Right forelimb (tissue), 1 donor: ENCODE data around the gene ARHGAP21.

Experiments
- DNase-seq: peaks from one replicate; pipeline ENCODE4 v3.0.0-alpha.2; 2018

ARHGAP21 gene

DNA sequence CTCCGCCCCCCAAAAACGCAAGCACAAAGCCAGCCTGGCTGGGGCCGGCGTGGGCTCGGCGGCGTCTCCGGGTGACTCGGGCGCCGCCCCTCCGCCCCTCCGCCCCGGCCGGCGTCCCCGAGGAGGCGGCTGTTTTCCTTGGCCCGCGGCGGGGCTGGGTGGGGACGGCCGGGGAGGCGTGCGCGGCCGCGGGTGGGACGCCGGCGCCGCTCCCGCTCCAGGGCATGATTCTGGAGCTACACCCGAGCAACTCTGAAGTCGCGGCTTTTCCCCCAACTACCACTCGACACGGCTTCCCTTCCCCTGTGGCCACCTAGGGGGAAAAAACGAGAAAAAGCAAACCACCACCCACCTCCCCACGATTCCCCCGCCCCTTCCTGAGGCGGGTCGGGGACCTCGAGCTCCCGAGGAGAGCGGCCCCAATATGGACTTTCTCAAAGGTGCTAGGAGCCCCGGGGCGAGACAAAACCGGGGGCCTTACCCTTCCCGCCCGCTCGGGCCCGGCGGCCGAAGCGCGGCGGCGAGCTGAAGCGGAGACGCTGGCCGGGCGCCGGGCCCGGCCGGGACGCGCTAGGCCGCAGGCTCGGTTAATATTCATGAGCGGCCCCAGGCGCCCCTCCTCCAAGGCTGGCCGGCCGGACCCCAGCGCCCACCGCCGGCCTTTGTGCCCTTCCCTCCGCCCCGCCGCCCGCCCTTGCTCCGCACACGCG is 856 bp downstream of the ARHGAP21 start:
- peak; percentile 80 for DNase-seq

DNA sequence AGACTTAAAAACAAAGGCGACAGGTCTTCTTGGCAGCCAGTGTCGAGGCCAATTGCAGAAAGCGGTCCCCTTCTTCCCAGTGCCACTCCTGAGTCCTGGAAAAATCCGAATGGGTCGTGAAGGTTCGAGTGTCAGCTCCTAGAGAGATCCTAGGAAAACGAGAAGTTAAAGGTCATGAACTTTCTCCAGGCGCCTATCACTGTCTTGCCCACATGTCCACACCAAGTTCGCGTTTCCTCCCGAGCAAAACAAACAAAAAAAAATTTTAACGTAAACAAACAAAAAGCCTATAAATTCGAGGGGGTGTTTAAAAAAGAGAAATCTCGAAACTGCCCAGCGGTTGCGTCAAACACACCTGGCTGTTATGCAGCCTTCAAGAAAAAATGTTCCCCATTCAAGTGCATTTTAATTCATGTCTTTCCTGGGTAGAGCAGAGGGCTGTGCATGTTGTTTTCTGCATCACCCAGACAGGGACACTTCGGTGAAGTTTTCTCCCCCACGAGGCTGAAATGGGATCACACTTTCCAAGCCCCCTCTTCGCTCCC is 1.5 kb downstream of the ARHGAP21 start:
- DNase-seq, result no peak

DNA sequence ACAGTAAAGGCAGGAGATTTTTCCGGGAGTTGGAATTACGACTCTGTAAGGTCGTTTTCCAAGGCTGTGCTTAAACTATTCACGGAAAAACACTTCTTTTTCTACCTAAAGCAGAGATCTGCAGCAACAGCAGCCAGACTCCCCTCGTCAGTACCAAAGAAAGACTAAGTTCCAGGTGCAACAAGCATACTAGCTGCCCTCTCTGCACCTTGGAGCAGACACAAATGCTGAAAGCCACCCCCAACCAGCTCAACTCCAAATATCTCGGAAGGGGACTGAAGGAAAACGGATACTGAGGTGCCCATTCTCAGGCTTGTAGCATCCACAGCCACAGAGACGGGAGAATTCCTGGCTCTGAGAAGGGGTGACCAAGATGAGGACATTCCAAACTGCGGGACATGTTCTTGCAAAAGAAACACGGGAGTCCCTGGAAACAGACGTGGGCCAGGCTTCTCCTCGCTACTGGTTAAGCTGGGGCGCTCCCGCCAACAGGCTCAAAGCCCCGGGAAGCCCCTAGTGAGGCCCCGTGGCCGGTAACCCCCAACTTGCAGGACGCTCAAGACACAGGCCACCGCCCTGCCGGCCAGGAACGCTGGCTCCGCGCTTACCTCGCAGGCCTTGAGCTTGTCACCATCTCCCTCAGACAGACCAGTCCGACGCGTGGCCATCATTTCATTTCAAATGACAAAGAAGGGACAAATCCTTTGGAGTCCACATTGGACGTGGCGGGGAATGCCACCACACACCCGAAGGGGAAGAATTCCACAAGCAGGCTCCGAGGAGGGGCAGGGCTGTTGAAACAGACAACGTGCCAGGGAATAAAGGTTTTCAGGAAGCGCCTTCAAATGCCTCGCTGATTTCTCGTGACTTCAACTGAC is 2.2 kb downstream of the ARHGAP21 start:
- peak; percentile 57 for DNase-seq

GRCh38 chr10:24720096-24720495 is 3.6 kb downstream of the ARHGAP21 start:
- no peak for DNase-seq

DNA sequence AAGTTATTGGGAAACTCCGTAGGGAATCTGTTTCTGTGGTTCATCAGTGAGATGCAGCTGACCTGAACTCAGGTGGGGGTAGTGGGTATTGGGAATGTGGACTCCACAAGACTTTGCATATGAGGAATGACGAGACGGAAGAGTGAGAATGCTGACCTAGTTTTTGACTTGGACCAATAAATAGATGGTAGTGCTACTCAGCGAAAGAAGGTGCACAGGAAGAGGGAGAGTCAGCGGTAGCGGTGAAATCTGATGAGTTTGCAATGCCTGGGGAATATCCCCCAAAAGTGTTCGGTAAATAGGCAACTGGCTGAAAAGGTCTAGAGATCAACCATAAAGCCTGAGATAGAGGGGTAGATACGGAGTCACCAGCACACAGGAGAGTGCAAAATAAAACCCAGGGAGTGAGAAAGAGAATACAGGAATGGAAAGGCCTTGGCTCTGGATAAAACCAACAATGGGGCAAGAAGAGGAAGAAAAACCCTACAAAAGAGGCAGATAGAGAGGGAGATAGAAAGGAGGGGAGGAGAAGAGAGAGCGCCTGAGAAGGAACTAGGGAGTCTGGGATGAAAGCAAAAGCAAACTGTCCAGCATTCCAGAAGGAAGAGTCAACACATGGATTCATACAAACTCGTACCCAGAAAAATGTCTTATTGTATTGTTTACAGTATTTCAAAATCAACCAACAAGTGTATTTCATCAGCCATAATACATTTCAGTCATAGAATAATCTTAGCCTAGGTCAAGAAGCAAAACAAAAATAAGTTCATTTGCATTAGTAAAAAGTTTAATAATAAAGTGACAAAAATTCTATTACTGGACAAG is 5.4 kb downstream of the ARHGAP21 start:
- no peak for DNase-seq

DNA sequence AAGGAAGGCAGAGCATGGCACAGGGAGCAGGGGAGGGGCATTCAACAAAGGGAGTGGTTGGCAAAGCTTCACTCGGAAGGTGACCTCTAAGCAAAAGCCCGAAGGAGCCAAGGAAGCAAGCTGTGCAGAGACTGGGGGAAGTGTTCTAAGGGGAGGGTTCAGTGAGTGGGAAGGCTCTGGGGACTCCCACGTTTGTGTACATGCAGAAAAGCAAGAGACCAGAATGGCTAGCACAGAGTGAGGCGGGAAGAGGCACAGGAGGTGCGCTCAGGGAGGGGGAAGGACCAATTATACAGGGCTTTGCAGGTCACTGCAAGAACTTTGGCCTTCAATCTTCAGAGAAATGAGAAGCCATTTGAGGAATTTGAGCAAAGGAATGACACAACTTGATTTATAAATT is 7.4 kb downstream of the ARHGAP21 start:
- no peak for DNase-seq

GRCh38 chr10:24715246-24715769 is 8.4 kb downstream of the ARHGAP21 start:
- DNase-seq, result no peak

DNA sequence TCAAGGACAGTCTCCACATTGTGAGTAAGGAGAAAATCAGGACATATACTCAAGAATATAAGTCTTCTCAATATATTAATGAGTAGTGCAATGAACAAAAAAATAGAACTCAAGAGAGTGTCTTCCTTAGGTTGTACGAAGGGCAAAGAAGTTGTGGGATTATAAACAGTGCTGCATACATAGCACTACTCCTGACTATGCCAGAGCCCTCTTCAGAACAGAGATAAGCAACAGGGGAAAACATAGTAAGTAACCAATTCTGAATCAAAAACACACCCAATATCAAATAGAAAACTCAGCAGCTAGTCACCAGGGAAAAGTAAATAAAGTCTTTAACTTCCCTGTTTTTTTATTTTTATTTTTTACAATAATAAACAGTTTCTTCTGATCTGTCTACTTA is 10.6 kb downstream of the ARHGAP21 start:
- no peak for DNase-seq

DNA sequence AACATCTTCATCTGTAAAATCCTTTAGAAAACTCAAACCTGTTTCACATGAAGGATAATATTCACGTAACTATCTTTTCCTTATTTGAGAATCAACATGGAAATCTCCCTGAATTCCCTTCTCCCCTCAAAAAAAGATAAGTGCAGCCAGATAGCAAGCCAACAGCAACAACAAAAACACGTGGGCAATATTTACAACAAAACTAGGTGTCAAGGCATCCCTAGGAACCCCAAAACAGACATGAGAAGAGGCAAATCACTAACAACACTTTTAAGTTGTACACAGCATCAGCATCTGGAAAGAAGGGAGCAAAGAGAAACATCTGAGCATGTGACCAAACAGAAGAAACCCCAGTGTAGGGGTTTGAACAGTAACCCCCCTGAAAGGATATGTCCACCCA is 12.2 kb downstream of the ARHGAP21 start:
- DNase-seq, result no peak

GRCh38 chr10:24708081-24708480 is 15.6 kb downstream of the ARHGAP21 start:
- no peak for DNase-seq

DNA sequence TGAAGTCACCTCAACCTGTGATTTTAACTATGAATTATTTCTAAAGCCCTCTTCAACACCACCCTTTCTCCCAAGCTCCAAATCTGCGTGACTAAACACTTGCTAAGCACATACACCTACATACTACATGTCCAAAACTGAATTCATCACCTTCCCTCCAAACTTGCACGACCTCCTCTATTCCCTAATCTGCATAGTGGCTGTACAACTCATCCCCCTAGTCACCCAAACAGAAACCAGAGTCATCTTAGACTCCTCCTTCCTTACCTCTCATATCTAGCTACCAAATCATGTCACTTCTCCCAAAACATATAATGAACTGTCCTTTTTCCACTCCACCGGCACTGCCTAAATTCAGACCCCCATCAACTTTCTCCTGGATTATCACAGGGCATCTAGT is 16.2 kb downstream of the ARHGAP21 start:
- DNase-seq, result no peak

DNA sequence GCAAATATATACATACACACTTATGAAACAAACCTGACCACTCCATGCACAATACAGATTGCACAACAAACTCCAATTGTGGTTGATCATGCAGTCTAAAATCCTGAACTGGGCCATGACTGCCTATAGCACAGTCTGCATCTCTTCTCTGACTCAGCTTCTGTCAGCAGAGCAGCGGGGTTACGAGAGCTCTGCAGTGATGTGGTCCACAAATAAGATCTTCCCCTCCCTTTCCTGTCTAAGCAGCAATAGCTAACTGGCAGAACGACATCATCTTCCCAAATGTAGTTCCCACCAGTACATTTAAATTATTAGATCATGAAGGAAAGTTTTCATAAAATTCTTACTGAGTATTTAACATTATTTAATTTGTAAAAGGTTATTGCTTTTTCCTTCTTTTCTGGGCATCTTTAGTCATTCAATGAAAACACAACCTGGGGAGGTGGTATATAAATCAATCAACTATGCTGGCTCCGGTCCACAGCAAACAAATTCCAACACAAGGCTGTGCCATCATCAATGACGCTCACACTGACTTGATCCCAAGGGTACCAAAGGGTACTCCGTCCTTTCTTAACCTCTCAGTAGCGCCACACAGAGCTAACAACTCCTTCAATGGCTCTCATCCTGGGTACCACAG is 17.1 kb downstream of the ARHGAP21 start:
- DNase-seq, result no peak

- DNase-seq, result no peak
Observed at GRCh38 chr10:24703700-24704099, 20.0 kb downstream of the ARHGAP21 start.

DNA sequence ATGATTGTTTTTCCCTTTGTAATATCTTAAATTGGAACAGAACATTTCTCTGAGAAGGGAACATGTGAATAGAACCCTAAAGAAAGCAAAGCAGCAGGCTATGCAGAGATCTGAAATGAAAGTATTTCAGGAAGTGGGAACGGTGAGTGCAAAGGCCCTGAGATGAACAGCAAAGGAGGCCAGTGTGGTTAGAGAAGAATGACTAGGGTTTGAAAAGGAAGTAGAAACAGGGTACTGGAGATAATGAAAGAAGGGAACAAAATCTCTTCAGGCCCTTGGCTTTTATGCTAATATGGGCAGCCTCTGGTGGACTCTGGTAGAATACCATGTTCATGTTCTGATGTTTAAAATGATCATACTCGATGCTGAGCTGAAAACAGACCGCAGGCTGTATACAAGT is 22.2 kb downstream of the ARHGAP21 start:
- DNase-seq, result no peak

DNA sequence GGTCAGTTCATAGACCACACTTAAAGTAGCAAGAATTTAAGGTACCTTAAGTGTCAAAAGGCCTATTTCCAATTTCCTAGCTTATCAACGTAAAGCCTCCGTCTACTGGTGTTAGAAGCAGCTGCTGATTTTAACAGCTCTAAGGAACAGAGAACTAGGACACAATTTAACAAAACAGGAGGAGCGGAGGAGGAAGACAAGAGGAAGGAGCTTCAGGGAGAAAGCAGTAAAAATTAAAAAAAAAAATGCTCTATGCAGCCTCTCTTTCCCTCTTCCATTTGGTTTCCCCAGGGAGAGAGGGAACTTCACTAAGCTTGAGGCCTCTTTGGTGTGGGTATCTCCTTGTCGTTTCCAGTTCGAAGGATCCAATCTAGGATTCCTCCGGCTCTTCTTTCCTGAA is 22.7 kb downstream of the ARHGAP21 start:
- no peak for DNase-seq

DNA sequence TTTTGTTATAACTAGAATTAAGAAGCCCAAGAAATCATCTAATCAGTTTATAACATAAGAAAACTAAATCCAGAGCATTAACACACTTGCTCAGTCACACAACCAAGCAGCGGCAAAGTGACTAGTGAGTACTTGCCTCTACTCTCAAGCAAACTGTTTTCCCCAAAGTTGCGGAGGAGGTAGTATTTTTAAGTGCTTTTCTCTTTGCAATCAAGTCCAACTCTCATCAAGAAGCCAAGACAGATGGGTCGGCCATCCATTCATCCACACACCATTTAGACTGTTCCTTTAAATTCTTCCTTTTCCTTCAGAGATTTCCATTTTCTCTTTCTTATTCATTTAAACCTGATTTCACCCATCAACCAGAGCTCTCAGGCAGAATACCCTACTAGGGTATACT is 25.4 kb downstream of the ARHGAP21 start:
- no peak for DNase-seq

DNA sequence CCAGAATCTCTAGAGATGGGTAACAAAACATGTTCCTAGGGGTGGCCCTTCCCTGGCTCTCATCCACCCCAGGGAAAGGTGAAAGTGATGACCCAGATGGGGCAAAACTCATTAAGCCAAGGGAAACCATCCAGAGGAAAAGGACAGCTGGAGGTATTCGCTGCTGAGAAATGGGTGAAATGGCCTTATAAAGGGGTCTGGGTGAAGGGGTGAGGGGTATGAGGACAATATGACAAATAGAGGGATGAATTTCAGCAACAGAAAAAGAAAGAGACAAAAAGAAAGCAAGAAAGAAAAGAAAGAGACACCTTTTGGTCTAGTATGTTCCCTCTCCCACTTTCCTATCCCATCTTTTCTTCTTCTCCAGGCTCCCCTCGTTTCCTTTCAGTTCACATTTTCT is 26.6 kb downstream of the ARHGAP21 start:
- DNase-seq, result no peak

- no peak for DNase-seq
Observed at GRCh38 chr10:24695452-24695851, 28.2 kb downstream of the ARHGAP21 start.

DNA sequence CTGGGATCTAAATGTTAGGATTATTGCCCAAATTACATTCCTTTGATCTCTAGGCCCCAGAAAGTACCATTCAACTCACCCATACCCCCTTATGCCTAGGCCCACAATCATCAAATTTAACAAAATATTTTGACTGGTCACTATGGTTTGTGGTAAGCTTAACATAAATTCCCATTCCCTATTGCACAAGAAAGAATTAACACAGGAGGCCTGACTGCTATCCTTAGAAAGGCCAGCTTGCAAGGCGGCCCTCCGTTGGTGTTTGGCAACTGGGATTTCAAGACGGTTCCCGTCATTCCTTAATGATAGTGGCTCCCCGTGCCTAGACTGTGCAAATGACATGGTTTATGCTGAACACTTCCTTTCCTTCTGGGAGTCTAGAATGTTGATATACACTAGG is 29.6 kb downstream of the ARHGAP21 start:
- no peak for DNase-seq

DNA sequence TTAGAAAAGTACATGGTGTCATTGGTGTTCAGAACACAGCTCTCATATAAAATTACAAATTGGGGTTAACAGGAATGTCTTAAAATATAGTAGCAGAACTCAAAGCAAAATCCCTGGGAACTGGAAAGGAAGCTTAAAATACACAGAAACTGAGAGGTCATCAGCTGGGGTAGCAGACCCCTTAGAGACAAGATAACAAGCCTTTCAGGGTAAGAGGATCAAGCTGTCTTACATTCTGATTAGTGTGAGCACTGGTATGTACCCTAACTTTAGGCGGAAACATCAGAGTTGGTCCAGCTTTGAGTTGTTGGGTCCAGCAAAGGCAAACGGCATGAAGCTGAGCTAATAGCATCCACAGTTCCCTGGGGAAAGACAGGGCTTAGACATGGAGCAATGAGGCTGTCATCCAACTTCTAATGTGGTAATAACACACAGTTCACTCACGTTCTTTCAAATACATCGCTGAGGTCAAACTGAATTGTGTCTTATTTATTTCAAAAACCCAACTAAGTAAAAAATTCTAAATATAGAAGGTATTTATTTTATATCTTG is 32.6 kb downstream of the ARHGAP21 start:
- DNase-seq, result no peak

- no peak for DNase-seq
Observed at GRCh38 chr10:24685958-24686540, 37.6 kb downstream of the ARHGAP21 start.

DNA sequence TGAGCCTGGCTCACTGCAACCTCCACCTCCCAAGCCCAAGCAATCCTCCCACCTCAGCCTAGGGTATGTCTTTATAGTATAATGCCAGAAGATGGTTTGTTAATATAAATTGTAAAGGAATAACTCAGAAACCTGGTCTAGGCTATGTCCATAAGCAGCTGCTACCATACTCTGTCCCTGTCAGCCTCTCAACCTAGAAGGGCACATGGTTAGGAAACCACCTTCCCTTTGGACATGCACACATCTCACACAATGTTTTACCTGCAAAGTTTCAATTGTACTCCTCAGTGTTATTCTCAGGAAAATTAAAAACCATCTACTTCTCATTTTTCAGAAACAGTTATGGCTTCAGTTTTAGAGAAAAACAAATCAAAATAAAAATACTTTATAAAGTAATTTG is 40.1 kb downstream of the ARHGAP21 start:
- no peak for DNase-seq
